IMR-90 (cell line): Measurements from ENCODE around the gene FGF21.

ENCODE experiments used
- BHLHE40 ChIP-seq: fragments of 150-350 bp; IDR thresholded peaks from 2 replicates; pipeline ENCODE4 v1.6.1; 2016; ENCODE audit warnings: mild to moderate bottlenecking, low read depth, low read length
- CEBPB ChIP-seq: IDR thresholded peaks from 2 replicates; pipeline ENCODE4 v1.6.1; 2012; ENCODE audit warnings: low read depth, low read length, improper control_type of control experiment
- CTCF ChIP-seq: conservative IDR thresholded peaks from 2 replicates; pipeline ENCODE4 v1.5.1; 2012; ENCODE audit warnings: mild to moderate bottlenecking, low read depth, low read length, improper control_type of control experiment
- ELK1 ChIP-seq: fragments of 150-350 bp; IDR thresholded peaks from 2 replicates; pipeline ENCODE4 v1.6.1; 2016; ENCODE audit warnings: low read depth, mild to moderate bottlenecking, low read length, moderate library complexity, borderline replicate concordance
- FOS ChIP-seq: fragments of 150-350 bp; IDR thresholded peaks from 2 replicates; pipeline ENCODE4 v1.6.1; 2016; ENCODE audit warnings: low read depth, low read length
- MAFK ChIP-seq: IDR thresholded peaks from 2 replicates; pipeline ENCODE4 v1.6.1; 2012; ENCODE audit warnings: low read depth, low read length, improper control_type of control experiment
- MAZ ChIP-seq: IDR thresholded peaks from 2 replicates; pipeline ENCODE4 v1.6.1; 2012; ENCODE audit warnings: low read depth, mild to moderate bottlenecking, low read length, improper control_type of control experiment, moderate library complexity, borderline replicate concordance
- MXI1 ChIP-seq: IDR thresholded peaks from 2 replicates; pipeline ENCODE4 v1.6.1; 2012; ENCODE audit warnings: low read depth, mild to moderate bottlenecking, low read length, moderate library complexity, borderline replicate concordance
- POLR2A ChIP-seq: IDR thresholded peaks from 2 replicates; pipeline ENCODE4 v1.6.1; 2012; ENCODE audit warnings: mild to moderate bottlenecking, low read depth, low read length
- RAD21 ChIP-seq: IDR thresholded peaks from 2 replicates; pipeline ENCODE4 v1.6.1; 2012; ENCODE audit warnings: low read length, improper control_type of control experiment
- RCOR1 ChIP-seq: IDR thresholded peaks from 2 replicates; pipeline ENCODE4 v1.6.1; 2012; ENCODE audit warnings: mild to moderate bottlenecking, low read length, improper control_type of control experiment; ENCODE audit not compliant: insufficient replicate concordance
- RFX5 ChIP-seq: IDR thresholded peaks from 2 replicates; pipeline ENCODE4 v1.8.0; 2012; ENCODE audit warnings: low read depth, mild to moderate bottlenecking, low read length, moderate library complexity
- SMC3 ChIP-seq: fragments of 150-350 bp; IDR thresholded peaks from 2 replicates; pipeline ENCODE4 v1.6.1; 2016; ENCODE audit warnings: low read depth, mild to moderate bottlenecking, antibody characterized with exemption, low read length, moderate library complexity
- USF2 ChIP-seq: fragments of 150-350 bp; IDR thresholded peaks from 2 replicates; pipeline ENCODE4 v1.6.1; 2017; ENCODE audit warnings: mild to moderate bottlenecking, antibody characterized with exemption, low read length, low read depth

GRCh38 chr19:48760504-48761205 is 5.3 kb downstream of the FGF21 start:
- TF ChIP-seq RAD21 (no peak), MAZ (no peak), CTCF (no peak), POLR2A (no peak), USF2 (no peak), MAFK (no peak), SMC3 (no peak), FOS (no peak), RCOR1 (no peak), RFX5 (no peak), CEBPB (no peak), BHLHE40 (no peak), ELK1 (no peak), MXI1 (no peak)
